ENCODE measurements around the gene ODAD4.

- TF ChIP-seq CTCF (conservative IDR thresholded peaks at IDR 0.05; ENCODE audit: low read length) (no peak), EZH2phosphoT487 (IDR thresholded peaks at IDR 0.05; ENCODE audit: borderline replicate concordance) (no peak)
Observed at GRCh38 chr17:41917192-41917591, 13.2 kb upstream of the ODAD4 start.

Measured in Loucy (cell line).